HG03521 (cell line): ENCODE data around the gene ANP32A.
"Not testable (repeated sequence)": the region's sequence is repeated elsewhere in the genome, so short reads cannot be mapped to it uniquely, and the experiment has no call there.

ENCODE experiments used
- ATAC-seq: cut with Tn5 transposase; IDR thresholded peaks from one replicate; pipeline ENCODE4 v1.9.1; 2021; ENCODE audit warnings: mild to moderate bottlenecking, moderate library complexity; ENCODE audit not compliant: unreplicated experiment

Gene ANP32A

DNA sequence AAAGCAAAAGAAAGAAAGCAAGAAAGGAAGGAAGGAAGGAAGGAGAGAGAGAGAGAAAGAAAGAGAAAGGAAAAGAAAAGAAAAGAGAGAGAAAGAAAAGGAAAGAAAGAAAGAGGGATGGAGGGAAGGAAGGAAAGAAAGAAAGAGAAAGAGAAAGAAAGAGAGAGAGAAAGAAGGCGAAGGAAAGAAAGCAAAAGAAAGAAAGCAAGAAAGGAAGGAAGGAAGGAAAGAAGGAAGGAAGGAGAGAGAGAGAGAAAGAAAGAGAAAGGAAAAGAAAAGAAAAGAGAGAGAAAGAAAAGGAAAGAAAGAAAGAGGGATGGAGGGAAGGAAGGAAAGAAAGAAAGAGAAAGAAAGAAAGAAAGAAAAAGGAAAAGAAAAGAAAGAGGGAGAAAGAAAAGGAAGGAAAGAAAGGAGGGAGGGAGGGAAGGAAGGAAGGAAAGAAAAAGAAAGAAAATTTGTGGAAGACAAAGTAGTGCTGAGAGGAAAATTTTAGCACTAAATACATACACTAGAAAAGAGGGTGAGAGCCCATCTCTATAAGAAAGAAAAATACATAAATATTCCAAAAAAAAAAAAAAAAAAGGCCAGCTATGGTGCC is 60.6 kb downstream of the ANP32A start:
- not testable (repeated sequence) for ATAC-seq

DNA sequence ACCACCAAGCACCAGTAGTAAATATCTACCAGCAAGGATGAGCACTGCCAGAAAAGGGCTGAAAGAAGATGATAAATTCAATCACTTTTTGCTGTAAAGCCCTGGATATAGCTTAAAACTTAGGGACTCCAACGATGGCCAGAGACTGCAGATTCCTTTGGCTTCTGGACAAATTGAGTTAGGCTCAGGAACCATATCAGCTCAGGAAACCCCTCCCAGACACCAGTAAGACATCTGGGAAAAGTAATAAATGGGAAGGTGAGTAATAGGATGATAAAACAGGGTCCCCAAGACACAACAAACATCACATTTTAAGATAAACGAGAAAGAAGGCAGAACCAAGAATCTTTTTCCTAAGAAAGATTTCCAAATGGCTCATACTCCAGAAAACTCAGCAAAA is 65.0 kb downstream of the ANP32A start:
- no peak for ATAC-seq

DNA sequence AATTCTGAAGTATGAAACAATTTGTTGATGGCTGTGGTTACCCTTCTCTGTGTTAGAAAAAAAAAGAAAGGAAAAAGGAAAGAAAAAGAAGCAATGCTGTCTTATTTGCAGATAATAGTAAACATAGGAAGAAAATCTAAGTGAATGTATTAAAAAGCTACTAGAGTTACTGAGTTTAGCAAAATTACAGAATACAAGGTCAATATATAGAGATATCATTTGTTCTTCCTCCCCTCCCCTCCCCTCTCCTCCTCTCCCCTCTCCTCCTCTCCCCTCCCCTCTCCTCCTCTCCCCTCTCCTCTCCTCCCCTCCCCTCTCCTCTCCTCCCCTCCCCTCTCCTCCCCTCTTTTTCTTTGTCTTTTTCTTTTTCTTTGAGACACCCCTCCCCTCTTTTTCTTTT is 69.1 kb downstream of the ANP32A start:
- ATAC-seq, result no peak

DNA sequence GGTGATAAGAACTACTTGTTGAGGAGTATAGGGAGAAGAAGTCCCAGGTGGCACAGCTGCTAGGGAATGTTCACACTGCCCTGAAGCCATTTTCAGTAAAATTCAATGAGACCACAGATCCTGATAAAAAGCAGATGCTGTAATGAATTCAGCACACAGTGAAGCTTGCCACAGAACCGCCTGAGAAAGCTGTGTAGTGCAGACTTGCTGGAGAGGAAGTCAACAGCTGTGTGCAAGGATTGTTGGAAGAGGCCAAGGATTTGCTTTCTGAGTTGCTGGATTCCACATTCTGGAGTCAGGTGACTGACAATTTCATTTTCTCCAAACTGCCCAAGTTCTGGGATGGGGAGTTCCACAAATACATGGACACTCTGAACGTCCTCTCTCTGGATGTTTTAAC is 70.9 kb downstream of the ANP32A start:
- no peak for ATAC-seq

DNA sequence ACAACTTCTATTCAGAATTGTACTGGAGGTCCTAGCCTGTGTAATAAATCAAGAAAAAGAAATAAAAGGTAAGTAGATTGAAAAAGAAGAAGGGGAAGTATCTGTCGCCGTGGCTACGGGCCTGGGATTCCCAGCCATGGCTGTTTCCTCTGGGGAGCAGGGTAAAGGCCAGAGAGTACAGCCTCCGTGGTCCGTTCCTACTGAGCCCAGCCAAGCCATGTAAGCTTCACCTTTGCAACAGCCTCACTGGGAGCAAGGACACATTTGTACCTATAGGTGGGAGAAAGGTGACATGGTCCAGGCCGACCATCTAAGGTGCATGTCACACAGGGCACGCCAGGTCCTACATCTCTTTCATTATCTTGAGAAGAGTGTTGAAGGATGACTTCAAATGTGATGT is 71.3 kb downstream of the ANP32A start:
- ATAC-seq, result no peak

DNA sequence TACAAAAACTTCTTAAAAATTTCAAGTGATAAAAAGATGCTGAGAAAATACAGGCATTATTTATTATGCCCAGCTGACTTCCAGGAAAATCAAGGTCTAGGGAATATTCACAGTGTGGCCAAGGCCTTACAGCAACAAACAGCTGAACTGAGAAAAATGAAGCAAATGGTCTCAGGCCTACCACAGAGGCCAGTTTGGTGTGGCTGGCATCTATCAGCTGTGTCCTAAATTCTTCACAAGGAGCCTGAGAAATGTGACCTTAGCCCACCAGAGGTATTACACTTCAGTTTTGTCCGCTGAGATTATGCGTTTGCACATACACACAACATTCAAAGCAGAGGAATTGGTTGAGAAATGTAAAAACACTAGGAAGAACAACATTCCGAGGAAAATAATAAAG is 77.4 kb downstream of the ANP32A start:
- ATAC-seq, result no peak

DNA sequence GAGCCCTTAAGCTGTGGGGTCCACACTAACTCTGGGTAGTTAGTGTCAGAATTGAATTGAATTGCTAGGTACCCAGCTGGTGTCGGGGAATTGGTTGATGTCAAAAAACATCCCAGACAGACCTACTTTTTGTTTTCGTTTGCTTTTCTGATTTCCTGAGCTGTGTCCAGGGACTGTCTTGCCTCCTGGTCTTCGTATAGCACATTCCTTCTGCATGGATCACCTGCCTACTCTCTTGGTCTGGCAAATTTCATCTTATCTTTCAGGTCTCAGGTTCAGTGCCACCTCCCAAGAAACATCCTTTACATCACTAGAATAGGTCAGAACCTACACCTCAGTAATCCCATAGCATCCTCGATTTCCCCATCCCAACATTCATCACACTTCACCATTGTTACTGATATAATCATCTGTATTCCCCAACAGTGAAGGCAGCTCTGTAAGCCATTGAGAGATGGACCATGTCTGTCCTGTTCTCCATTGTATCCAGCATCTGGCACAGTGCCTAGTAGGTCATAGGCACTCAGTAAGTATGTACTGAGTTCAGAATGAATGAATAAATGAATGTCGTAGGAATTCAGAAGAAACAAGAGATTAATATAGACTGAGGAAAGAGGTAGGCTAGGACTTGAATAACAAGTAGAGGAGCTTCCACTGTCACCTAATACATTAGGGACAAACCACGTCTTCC is 81.2 kb downstream of the ANP32A start:
- ATAC-seq, result no peak

DNA sequence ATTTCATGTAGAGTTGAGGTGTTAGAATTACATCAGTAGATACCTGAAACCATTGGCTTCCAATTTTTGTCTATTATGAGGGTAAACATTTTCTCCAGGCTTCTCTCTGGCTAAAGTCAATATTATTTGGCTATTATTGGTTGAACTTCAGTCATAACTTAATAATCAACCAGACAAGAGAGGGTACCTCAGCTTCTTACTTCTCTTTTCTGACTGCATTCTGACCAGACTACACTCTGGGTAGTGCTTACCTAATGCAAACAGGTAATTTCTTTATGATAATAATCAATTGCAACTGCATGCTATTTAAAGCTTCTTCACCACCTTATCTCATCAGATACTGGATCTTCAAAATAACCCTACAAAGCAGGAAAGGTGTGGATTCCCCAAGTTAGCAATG is 85.1 kb downstream of the ANP32A start:
- no peak for ATAC-seq

DNA sequence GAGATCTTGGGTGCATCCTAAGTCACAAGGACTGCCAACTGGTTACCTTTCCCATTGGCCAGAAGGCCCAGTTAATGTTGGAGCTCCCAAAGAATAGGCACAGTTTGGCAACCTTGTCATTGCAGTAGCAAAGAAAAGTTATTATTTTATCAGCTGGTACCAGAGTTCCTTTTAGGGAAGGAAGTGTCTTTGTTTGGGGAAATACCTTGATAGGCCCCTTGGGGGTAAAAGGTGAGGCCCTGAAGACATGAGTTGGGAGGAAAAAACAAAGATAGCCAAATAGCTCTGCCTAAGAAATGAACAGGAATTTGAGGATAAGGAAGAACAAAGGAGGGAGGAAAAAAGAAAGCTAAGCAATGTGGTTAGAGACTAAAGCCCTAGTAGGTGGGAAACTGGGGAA is 85.8 kb downstream of the ANP32A start:
- ATAC-seq, result no peak

DNA sequence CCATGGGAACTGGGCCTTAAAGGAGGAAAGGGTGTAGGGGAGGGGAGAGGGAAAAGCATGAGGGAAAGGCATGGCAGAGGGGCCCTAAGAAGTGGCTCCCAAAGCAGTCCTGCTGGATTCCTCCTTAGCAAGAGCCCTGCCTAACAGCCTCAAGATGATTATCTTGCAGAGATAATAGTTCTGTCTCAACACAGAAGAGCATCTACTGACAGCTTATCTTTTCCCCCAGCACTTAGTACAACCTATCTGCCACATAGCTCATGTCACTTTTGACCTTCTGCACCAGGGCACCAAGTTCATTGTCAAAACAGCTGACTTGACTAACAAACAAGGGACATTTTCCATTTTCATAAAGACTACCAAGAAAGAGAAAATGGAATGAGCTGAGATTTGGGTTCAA is 86.3 kb downstream of the ANP32A start:
- ATAC-seq, result no peak

DNA sequence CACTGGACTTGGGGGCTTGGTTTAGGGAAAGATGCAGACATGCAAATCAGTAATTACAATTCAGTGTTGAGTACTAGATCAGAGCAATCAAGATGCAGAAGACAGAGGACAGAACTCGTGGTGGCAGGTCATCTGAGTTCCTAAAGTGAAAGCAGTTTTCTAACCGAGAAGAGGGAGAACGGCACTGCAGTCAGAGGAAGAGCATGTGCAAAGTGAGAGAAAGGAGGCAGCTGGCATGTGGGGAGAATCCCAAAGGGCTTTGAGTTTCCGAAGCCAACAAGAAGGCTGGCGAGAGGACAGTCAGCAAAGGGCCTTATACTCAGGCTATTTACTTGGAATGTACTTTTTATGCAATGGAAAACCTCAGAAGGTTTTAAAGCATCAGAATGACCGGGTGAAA is 87.0 kb downstream of the ANP32A start:
- no peak for ATAC-seq

DNA sequence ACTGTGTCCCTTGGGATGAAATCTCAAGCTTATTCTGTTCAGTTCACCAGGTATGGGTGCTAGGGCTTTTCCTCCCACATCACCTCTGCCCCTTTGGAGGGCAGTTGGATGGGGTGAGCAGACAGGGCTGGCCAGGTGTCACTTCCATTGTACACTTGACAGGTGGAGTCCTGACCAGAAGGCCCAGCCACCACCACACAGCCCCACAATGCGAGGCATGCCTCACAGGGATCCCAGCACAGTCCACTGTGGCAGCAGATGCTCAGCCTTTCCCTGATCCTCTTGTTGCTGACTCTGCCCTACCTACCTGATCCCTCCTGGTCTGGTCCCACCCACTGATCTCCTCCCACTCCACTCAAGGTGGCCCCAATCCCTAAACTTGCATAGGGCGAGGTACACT is 88.2 kb downstream of the ANP32A start:
- no peak for ATAC-seq

DNA sequence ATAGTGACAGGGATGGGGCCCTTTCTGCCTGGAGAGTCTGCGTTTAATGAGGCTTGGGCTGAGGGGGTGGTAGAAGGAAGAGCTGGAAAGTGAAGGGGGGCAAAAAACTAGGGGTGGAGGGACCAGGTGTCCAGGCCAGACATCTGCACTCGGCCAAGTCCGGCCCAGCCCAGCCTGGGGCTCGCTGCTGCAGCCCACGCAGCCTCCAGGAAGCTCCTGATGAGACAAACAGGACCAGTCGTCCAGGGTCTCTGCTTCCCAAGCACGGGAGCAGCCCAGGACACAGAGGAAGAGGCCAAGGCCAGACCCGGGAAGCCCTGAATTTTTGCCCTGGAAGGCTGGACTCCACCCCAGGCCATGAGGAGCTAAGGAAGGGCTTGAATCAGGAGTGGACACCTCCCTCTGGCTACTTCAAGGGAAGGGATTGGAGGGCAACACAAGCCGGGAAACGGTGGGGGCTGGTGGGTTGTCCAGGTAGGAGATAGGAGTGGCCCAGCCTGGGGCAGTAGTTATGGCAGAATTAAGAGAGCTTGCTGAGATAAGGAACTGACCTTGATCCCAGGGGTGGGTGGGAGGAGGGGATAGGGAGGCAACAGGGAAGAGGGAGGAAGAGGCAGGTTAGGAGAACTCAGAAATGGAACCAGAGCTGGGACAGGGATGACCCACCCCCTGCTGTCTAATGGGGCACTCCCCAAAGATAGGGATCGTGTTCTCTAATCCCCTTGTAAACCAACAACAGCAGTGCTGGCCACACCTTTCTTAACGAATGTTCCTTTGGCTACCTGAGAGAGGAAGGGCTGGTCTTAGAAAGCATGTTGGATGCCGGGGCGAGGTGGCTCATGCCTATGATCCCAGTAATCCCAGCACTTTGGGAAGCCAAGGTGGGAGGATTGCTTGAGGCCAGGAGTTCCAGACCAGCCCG is 89.5 kb downstream of the ANP32A start:
- no peak for ATAC-seq

DNA sequence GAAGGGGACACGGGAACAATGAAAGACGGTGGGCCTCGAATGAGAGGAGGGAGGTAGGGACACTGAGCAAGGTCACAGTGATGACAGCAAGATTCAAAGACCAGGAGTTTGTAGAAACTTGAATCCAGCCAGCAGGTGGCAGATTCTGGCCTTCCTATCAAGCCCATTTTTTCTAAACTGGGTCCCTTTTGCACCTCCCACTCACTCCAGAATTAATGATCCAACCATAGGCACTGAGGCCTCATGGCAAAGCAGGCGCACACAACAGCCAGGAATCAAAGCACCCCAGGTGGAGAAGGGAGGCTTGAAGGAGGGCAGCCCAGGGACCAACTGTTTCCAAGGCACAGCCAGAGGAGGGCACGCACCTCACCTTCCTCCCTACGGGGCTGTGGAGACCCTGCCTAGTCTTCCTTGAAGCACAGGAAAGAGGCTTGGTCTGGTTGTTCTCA is 90.2 kb downstream of the ANP32A start:
- ATAC-seq, result no peak

DNA sequence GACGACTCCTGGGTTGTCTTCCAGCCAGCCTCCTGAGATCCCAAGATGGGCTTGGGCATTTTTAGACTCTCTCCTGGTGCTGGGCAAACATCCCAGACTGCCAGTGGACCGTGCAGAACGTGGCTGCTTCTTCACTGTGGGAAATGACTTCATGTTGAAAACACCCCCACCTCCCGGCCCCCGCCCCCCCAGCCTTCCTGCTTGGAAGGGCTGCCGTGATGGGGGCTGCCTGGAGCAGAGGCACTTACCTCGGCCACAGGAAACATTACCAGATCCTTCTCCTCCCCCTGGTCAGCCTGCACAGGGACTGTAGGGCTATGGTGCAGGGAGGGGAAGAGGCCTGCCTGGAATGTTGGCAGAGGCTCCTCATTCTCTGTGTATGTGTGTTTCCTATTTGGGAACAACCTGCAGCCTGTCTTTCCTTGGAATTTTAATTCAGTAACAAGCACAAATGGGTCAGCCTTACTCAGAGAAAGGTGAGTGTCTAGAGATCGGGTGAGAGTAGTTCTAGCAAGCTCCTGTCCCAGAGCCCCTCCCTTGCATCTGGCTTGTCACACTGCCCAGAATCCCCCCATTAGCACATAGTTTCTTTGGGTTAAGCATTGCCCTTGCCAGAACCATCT is 90.8 kb downstream of the ANP32A start:
- ATAC-seq, result no peak
